H1 (cell line): ENCODE results near the gene COL4A2. TPM values are rescaled to one million over a fixed set of nuclear protein-coding genes. Genes with fewer than 3 reads are reported as not detected.

Experiments used
- ASH2L ChIP-seq: fragments of 200-600, 300-600 bp; sonication (generic); IDR thresholded peaks from one replicate; pipeline ENCODE4 v1.7.1; 2017; ENCODE audit warnings: low read length
- MAFK ChIP-seq: IDR thresholded peaks from 2 replicates; pipeline ENCODE4 v1.6.1; 2012; ENCODE audit warnings: low read depth, mild to moderate bottlenecking, improper control_type of control experiment, low read length
- SRF ChIP-seq: IDR thresholded peaks from 2 replicates; pipeline ENCODE4 v1.6.1; 2011; ENCODE audit warnings: mild to moderate bottlenecking, low read depth, low read length, moderate library complexity
- polyA plus RNA-seq, 7 experiments: library from polyadenylated mRNA; depleted of rRNA in 3 of 7; stranded (reverse) in 5 of 7; unstranded in 2 of 7; fragments of >200 nt in 5 of 7; fragments of 200-250 nt in 2 of 7; gene quantifications; 1 replicate in 5 of 7; 2 replicates in 1 of 7; 4 replicates in 1 of 7; pipeline versions ENCODE4 v1.2.1 to v1.2.3, GENCODE V29; 2011 to 2013; ENCODE audit warnings: missing spikeins in 2 of 7, mixed read lengths in 2 of 7
- total RNA-seq: library from RNA; stranded (reverse); fragmentation: NEBNext Ultra II Directional; extraction: Animal tissue kit (Norgen Biotek cat#: 25700); gene quantifications from 2 replicates; pipeline ENCODE4 v1.2.1, GENCODE V29; 2021
- TF ChIP-seq, protein P1 (sequence below): fragments of 300-600 bp; sonication (generic); IDR thresholded peaks from 2 replicates; pipeline ENCODE4 v1.7.1; 2012; ENCODE audit warnings: low read length, moderate library complexity, mild to moderate bottlenecking, inconsistent platforms; ENCODE audit not compliant: insufficient replicate concordance

COL4A2 gene
- total and polyA plus RNA-seq, 2 of the 8 experiments (the other 6 are each of a cell fraction or from before 2014, with no cell fraction given): 80.4 to 87.3 TPM

DNA sequence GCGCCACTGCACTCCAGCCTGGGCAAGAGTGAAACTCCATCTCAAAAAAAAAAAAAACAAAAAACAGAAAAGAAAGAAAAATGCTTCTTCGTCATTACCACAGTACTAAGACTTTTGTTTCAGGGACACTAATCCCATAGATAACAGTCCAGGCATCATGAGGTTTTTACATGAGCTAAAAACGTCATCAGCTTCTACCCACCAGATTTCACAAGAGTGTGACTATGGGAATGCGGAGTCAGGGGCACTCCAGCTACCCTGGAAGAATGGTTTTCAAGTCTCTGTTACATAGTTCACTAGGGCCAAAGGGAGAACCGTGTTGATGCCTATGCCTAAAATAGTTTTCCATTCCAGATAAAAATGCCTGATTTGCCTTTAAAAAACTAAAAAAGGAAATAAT, 221.3 kb downstream of the COL4A2 start (continued):
- TF ChIP-seq, protein P1, sequence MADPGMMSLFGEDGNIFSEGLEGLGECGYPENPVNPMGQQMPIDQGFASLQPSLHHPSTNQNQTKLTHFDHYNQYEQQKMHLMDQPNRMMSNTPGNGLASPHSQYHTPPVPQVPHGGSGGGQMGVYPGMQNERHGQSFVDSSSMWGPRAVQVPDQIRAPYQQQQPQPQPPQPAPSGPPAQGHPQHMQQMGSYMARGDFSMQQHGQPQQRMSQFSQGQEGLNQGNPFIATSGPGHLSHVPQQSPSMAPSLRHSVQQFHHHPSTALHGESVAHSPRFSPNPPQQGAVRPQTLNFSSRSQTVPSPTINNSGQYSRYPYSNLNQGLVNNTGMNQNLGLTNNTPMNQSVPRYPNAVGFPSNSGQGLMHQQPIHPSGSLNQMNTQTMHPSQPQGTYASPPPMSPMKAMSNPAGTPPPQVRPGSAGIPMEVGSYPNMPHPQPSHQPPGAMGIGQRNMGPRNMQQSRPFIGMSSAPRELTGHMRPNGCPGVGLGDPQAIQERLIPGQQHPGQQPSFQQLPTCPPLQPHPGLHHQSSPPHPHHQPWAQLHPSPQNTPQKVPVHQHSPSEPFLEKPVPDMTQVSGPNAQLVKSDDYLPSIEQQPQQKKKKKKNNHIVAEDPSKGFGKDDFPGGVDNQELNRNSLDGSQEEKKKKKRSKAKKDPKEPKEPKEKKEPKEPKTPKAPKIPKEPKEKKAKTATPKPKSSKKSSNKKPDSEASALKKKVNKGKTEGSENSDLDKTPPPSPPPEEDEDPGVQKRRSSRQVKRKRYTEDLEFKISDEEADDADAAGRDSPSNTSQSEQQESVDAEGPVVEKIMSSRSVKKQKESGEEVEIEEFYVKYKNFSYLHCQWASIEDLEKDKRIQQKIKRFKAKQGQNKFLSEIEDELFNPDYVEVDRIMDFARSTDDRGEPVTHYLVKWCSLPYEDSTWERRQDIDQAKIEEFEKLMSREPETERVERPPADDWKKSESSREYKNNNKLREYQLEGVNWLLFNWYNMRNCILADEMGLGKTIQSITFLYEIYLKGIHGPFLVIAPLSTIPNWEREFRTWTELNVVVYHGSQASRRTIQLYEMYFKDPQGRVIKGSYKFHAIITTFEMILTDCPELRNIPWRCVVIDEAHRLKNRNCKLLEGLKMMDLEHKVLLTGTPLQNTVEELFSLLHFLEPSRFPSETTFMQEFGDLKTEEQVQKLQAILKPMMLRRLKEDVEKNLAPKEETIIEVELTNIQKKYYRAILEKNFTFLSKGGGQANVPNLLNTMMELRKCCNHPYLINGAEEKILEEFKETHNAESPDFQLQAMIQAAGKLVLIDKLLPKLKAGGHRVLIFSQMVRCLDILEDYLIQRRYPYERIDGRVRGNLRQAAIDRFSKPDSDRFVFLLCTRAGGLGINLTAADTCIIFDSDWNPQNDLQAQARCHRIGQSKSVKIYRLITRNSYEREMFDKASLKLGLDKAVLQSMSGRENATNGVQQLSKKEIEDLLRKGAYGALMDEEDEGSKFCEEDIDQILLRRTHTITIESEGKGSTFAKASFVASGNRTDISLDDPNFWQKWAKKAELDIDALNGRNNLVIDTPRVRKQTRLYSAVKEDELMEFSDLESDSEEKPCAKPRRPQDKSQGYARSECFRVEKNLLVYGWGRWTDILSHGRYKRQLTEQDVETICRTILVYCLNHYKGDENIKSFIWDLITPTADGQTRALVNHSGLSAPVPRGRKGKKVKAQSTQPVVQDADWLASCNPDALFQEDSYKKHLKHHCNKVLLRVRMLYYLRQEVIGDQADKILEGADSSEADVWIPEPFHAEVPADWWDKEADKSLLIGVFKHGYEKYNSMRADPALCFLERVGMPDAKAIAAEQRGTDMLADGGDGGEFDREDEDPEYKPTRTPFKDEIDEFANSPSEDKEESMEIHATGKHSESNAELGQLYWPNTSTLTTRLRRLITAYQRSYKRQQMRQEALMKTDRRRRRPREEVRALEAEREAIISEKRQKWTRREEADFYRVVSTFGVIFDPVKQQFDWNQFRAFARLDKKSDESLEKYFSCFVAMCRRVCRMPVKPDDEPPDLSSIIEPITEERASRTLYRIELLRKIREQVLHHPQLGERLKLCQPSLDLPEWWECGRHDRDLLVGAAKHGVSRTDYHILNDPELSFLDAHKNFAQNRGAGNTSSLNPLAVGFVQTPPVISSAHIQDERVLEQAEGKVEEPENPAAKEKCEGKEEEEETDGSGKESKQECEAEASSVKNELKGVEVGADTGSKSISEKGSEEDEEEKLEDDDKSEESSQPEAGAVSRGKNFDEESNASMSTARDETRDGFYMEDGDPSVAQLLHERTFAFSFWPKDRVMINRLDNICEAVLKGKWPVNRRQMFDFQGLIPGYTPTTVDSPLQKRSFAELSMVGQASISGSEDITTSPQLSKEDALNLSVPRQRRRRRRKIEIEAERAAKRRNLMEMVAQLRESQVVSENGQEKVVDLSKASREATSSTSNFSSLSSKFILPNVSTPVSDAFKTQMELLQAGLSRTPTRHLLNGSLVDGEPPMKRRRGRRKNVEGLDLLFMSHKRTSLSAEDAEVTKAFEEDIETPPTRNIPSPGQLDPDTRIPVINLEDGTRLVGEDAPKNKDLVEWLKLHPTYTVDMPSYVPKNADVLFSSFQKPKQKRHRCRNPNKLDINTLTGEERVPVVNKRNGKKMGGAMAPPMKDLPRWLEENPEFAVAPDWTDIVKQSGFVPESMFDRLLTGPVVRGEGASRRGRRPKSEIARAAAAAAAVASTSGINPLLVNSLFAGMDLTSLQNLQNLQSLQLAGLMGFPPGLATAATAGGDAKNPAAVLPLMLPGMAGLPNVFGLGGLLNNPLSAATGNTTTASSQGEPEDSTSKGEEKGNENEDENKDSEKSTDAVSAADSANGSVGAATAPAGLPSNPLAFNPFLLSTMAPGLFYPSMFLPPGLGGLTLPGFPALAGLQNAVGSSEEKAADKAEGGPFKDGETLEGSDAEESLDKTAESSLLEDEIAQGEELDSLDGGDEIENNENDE: no peak
- no peak for TF ChIP-seq ASH2L
- no peak for TF ChIP-seq SRF
- no peak for TF ChIP-seq MAFK
